CD4-positive, alpha-beta T cell (primary cell): ENCODE results near the gene GDF2. TPM values are rescaled to one million over a fixed set of nuclear protein-coding genes. Genes with fewer than 3 reads are reported as not detected.

ENCODE experiments used
- ATAC-seq: fragments of 200-7000 bp; cut with Tn5 transposase; one replicate; pipeline ENCODE4 v1.10.0; 2022; ENCODE audit warnings: mild to moderate bottlenecking; ENCODE audit not compliant: poor library complexity
- CTCF ChIA-PET: fragments of 350-600 bp; sonication (Branson Sonifier 250); formaldehyde crosslinking; loops from one replicate; lab custom pipeline; 2021; ENCODE audit warnings: antibody characterized with exemption, inconsistent platforms; lab: Charles Lee
- POLR2A ChIA-PET: fragments of 350-600 bp; sonication (Branson Sonifier 250); formaldehyde crosslinking; loops from one replicate; lab custom pipeline; 2021; ENCODE audit warnings: antibody characterized with exemption, inconsistent platforms; lab: Charles Lee
- DNase-seq, 14 experiments: peaks; one replicate each; pipeline ENCODE4 v3.0.0-alpha.2; 2013 to 2020; ENCODE audit warnings: mixed read lengths in 2 of 14
- H3K27ac ChIP-seq, 2 donors: one replicate each; pipeline versions ENCODE4 v1.5.1 to v1.7.0; 2013; ENCODE audit warnings: low read length in 2 of 2, low read depth in 1 of 2, mild to moderate bottlenecking in 1 of 2
- H3K27me3 ChIP-seq, 2 experiments: 1 replicate in 1 of 2; 2 replicates in 1 of 2; pipeline versions ENCODE4 v1.6.1 to v1.7.0; 2013; ENCODE audit warnings: low read length in 2 of 2, control low read depth in 1 of 2, mild to moderate bottlenecking in 1 of 2, moderate library complexity in 1 of 2; ENCODE audit not compliant: insufficient read depth in 2 of 2, control insufficient read depth in 1 of 2
- H3K36me3 ChIP-seq: one replicate; pipeline ENCODE4 v1.6.1; 2013; ENCODE audit warnings: low read length, control low read depth; ENCODE audit not compliant: insufficient read depth
- H3K4me1 ChIP-seq: one replicate; pipeline ENCODE4 v1.6.1; 2013; ENCODE audit warnings: low read length, control low read depth; ENCODE audit not compliant: insufficient read depth
- H3K4me3 ChIP-seq: one replicate; pipeline ENCODE4 v1.5.1; 2013; ENCODE audit warnings: mild to moderate bottlenecking, low read length, moderate library complexity
- H3K9me3 ChIP-seq, 2 experiments: 1 replicate in 1 of 2; 2 replicates in 1 of 2; pipeline versions ENCODE4 v1.6.1 to v1.7.0; 2013; ENCODE audit warnings: low read length in 2 of 2, mild to moderate bottlenecking in 2 of 2, control low read depth in 1 of 2, moderate library complexity in 1 of 2; ENCODE audit not compliant: control insufficient read depth in 1 of 2, insufficient read depth in 1 of 2
- H3K27ac Mint-ChIP-seq: one replicate; pipeline ENCODE4 v1.8.0; 2020; ENCODE audit warnings: mixed read lengths
- H3K27me3 Mint-ChIP-seq: one replicate; pipeline ENCODE4 v1.8.0; 2021; ENCODE audit warnings: mixed read lengths
- H3K36me3 Mint-ChIP-seq: one replicate; pipeline ENCODE4 v1.8.0; 2021; ENCODE audit warnings: low read depth, mixed read lengths
- H3K4me1 Mint-ChIP-seq: one replicate; pipeline ENCODE4 v1.8.0; 2021; ENCODE audit warnings: low read depth, mixed read lengths
- H3K4me3 Mint-ChIP-seq: one replicate; pipeline ENCODE4 v1.8.0; 2020; ENCODE audit warnings: mild to moderate bottlenecking, mixed read lengths
- H3K9me3 Mint-ChIP-seq: one replicate; pipeline ENCODE4 v1.8.0; 2020; ENCODE audit warnings: mixed read lengths
- CTCF ChIP-seq: fragments of 200-600 bp; IDR thresholded peaks from one replicate; pipeline ENCODE4 v1.8.0; 2022; ENCODE audit warnings: antibody characterized with exemption, mild to moderate bottlenecking
- intact Hi-C, 2 experiments: fragments of 100-400 bp; cut with DNase I in 1 of 2; cut with micrococcal nuclease in 1 of 2; formaldehyde crosslinking; loops; one replicate each; pipeline versions ENCODE4 v1.15.1 to v1.9.0; 2023 to 2025; cut with DNase I, micrococcal nuclease
- total RNA-seq, 174 experiments: library from RNA in 2 of 174; stranded (reverse) in 2 of 174; gene quantifications; one replicate each; pipeline ENCODE4 v1.2.3 and lab custom pipeline; 2021 to 2026

The GDF2 gene
- total RNA-seq, 2 experiments from 2014 or later = not detected

GRCh38 chr10:47359626-47360418 lies 37.6 kb downstream of the GDF2 start:
- ATAC-seq (no peak), DNase-seq (no peak)
- H3K9me3 Mint-ChIP-seq = no peaks in the 10 kb centered on the region
- no peaks in the 10 kb centered on the region for H3K36me3 ChIP-seq
- ChIA-PET CTCF (no interaction called here), POLR2A (no interaction called here)
- no peak for TF ChIP-seq CTCF
- no peaks in the 10 kb centered on the region for H3K36me3 Mint-ChIP-seq
- intact Hi-C loops = no loop called here
- H3K27me3 ChIP-seq = no peaks in the 10 kb centered on the region
- no peaks in the 10 kb centered on the region for H3K27me3 Mint-ChIP-seq
- no peak overlapping the region for H3K27ac Mint-ChIP-seq
- H3K4me3 Mint-ChIP-seq = no peak overlapping the region
- H3K4me1 Mint-ChIP-seq = no peaks in the 10 kb centered on the region
- no peak overlapping the region for H3K27ac ChIP-seq
- H3K9me3 ChIP-seq = no peaks in the 10 kb centered on the region
- no peak overlapping the region for H3K4me3 ChIP-seq
- H3K4me1 ChIP-seq = no peaks in the 10 kb centered on the region

GRCh38 chr10:47360419-47361040 lies 38.3 kb downstream of the GDF2 start:
- Mint-ChIP-seq H3K36me3 (no peaks in the 10 kb centered on the region), H3K4me3 (no peak overlapping the region), H3K4me1 (no peaks in the 10 kb centered on the region), H3K27ac (no peak overlapping the region), H3K9me3 (no peaks in the 10 kb centered on the region), H3K27me3 (no peaks in the 10 kb centered on the region)
- Histone ChIP-seq H3K36me3 (no peaks in the 10 kb centered on the region), H3K27me3 (no peaks in the 10 kb centered on the region), H3K4me3 (no peak overlapping the region), H3K4me1 (no peaks in the 10 kb centered on the region), H3K9me3 (no peaks in the 10 kb centered on the region), H3K27ac (no peak overlapping the region)
- CTCF ChIA-PET = no interaction called here
- no peak for TF ChIP-seq CTCF
- POLR2A ChIA-PET = no interaction called here
- DNase-seq = peak in 1 of 14 experiments; percentile 10
- ATAC-seq = no peak
- intact Hi-C loops = no loop called here

- Mint-ChIP-seq H3K27me3 (no peaks in the 10 kb centered on the region), H3K4me1 (no peaks in the 10 kb centered on the region), H3K27ac (no peak overlapping the region), H3K4me3 (no peak overlapping the region), H3K36me3 (no peaks in the 10 kb centered on the region), H3K9me3 (no peaks in the 10 kb centered on the region)
- intact Hi-C loops = no loop called here
- CTCF ChIA-PET = interaction anchor here (1.5 kb wide), 2 partner anchors 8 to 21 kb away, joined by 3 to 6 read pairs; no protein-coding TSS in a partner anchor
- H3K9me3 ChIP-seq = no peaks in the 10 kb centered on the region
- no peak overlapping the region for H3K27ac ChIP-seq
- POLR2A ChIA-PET = no interaction called here
- H3K4me3 ChIP-seq = no peak overlapping the region
- TF ChIP-seq CTCF = no peak
- H3K36me3 ChIP-seq = no peaks in the 10 kb centered on the region
- H3K27me3 ChIP-seq = no peaks in the 10 kb centered on the region
- ATAC-seq (no peak), DNase-seq (peak in 2 of 14 experiments; percentile 15 to 23)
- no peaks in the 10 kb centered on the region for H3K4me1 ChIP-seq
Observed at GRCh38 chr10:47361293-47361692, 39.0 kb downstream of the GDF2 start.
